Transverse colon (tissue), 4 donors: Measurements from ENCODE around the gene CINP. TPM values are rescaled to one million over a fixed set of nuclear protein-coding genes. Genes with fewer than 3 reads are reported as not detected.

Experiments
- DNase-seq: peaks from one replicate; pipeline ENCODE4 v3.0.0-alpha.2; 2019
- H3K27ac ChIP-seq, 4 donors: fragments of 200-600 bp; sonication (generic); 2 replicates each; pipeline ENCODE4 v1.5.1; 2016 to 2018; ENCODE audit warnings: inconsistent platforms in 4 of 4
- H3K27me3 ChIP-seq: fragments of 200-600 bp; sonication (generic); 2 replicates; pipeline ENCODE4 v1.5.1; 2017; ENCODE audit warnings: inconsistent platforms
- H3K36me3 ChIP-seq, 4 donors: fragments of 200-600 bp; sonication (generic); 2 replicates each; pipeline ENCODE4 v1.5.1; 2017 to 2019; ENCODE audit warnings: inconsistent platforms in 4 of 4
- H3K4me1 ChIP-seq, 4 donors: fragments of 200-600 bp; sonication (generic); 2 replicates each; pipeline ENCODE4 v1.5.1; 2017 to 2020; ENCODE audit warnings: inconsistent platforms in 4 of 4
- H3K4me3 ChIP-seq, 4 donors: fragments of 200-600 bp; sonication (generic); 1 replicate in 1 of 4; 2 replicates in 3 of 4; pipeline versions ENCODE4 v1.5.1 to v1.6.1; 2017 to 2019; ENCODE audit warnings: inconsistent platforms in 4 of 4
- H3K9me3 ChIP-seq, 2 donors: fragments of 200-600 bp; sonication (generic); 2 replicates each; pipeline ENCODE4 v1.5.1; 2017 to 2019; ENCODE audit warnings: inconsistent platforms in 2 of 2
- CTCF ChIP-seq, 5 experiments: fragments of 200-600 bp in 3 of 5; fragments of 450-650 bp in 2 of 5; sonication (generic) in 3 of 5; IDR thresholded peaks; 1 replicate in 2 of 5; 2 replicates in 3 of 5; pipeline ENCODE4 v1.5.1; 2016 to 2017; ENCODE audit warnings: antibody characterized with exemption in 5 of 5, inconsistent platforms in 3 of 5, mild to moderate bottlenecking in 2 of 5, moderate library complexity in 1 of 5
- EP300 ChIP-seq: sonication (generic); formaldehyde crosslinking; IDR thresholded peaks from one replicate; pipeline ENCODE4 v1.6.1; 2017; ENCODE audit warnings: antibody characterized with exemption, low read depth
- POLR2A ChIP-seq: fragments of 450-650 bp; IDR thresholded peaks from one replicate; pipeline ENCODE4 v1.6.1; 2016; ENCODE audit warnings: antibody characterized with exemption, mild to moderate bottlenecking, moderate library complexity
- POLR2AphosphoS5 ChIP-seq, 3 donors: sonication (generic); formaldehyde crosslinking; IDR thresholded peaks; one replicate each; pipeline ENCODE4 v1.6.1; 2016; ENCODE audit warnings: antibody characterized with exemption in 3 of 3
- WGBS, 2 donors: methylation state at CpG; one replicate each; pipeline ENCODE4 v1.1.5; 2018; ENCODE audit warnings: low coverage in 1 of 2; 5-methylcytosine and 5-hydroxymethylcytosine counted together
- in situ Hi-C, 4 donors: fragments of 200-750 bp; cut with MboI; loops; one replicate each; pipeline versions ENCODE4 v1.15.0 to v1.15.1; 2017; ENCODE audit warnings: low sequenced_read_pairs in 3 of 4, low pct_ligation_motif_present in 1 of 4, low pct_unique_long_range_greater_than_20kb in 1 of 4
- intact Hi-C: fragments of 100-400 bp; cut with DNase I; formaldehyde crosslinking; loops from one replicate; pipeline ENCODE4 v1.15.1; 2023; ENCODE audit warnings: low total_unique reads
- total RNA-seq, 4 donors: library from RNA; depleted of rRNA; stranded (reverse); fragments of >200 nt; gene quantifications; one replicate each; pipeline ENCODE4 v1.1.0, GENCODE V29; 2016

Gene CINP
- total RNA-seq, 4 donors from 2014 or later = 10.5 to 32.0 (median 19.0) TPM

- H3K4me1 ChIP-seq = no peaks in the 10 kb centered on the region
- no peak overlapping the region for H3K4me3 ChIP-seq
- in situ Hi-C loops (no loop called here), intact Hi-C loops (no loop called here)
- peaks cover 0 to 43% (median 10%) of the 10 kb centered on the region in 4 donors for H3K36me3 ChIP-seq
- 94 to 100% methylated on average over 1 to 9 of the region's 9 CpGs for WGBS, 2 donors
- TF ChIP-seq POLR2A = no peak
- no peak for TF ChIP-seq EP300
- TF ChIP-seq POLR2AphosphoS5 (IDR thresholded peaks at IDR 0.05) = no peak
- no peak for TF ChIP-seq CTCF (IDR thresholded peaks at IDR 0.05)
- H3K27me3 ChIP-seq = no peaks in the 10 kb centered on the region
- no peaks in the 10 kb centered on the region for H3K9me3 ChIP-seq
- DNase-seq = no peak
- H3K27ac ChIP-seq = no peak overlapping the region
Measured at GRCh38 chr14:102338724-102339123, 24.0 kb downstream of the CINP start.

DNA sequence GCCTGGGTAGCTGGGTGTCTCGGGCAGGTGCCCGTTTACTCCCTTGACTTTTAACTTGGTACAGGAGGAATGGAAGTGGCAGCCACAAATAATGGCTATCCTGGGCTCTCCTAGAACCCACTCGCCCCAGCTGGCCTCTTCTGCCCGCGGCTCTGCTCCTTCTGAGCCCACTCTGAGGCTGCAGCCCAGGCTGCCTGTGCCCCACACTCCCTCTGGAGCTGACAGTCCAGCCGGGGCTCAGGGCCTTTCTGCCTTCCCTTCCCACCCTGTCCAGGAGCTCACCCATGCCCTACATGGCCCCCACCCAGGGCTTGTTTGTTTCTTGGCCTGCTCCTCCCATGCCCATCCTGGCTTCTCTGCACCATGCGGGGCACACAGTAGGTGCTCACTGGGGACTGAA is 27.5 kb downstream of the CINP start:
- no peak overlapping the region for H3K27ac ChIP-seq
- H3K27me3 ChIP-seq = no peaks in the 10 kb centered on the region
- 80 to 95% methylated on average over 1 to 7 of the region's 7 CpGs for WGBS, 2 donors
- no peaks in the 10 kb centered on the region for H3K9me3 ChIP-seq
- no peak overlapping the region for H3K4me3 ChIP-seq
- no peak for TF ChIP-seq EP300
- no peak for TF ChIP-seq POLR2AphosphoS5 (IDR thresholded peaks at IDR 0.05)
- TF ChIP-seq POLR2A = no peak
- TF ChIP-seq CTCF (IDR thresholded peaks at IDR 0.05) = no peak
- no peak for DNase-seq
- H3K4me1 ChIP-seq = no peaks in the 10 kb centered on the region
- in situ Hi-C loops (no loop called here), intact Hi-C loops (no loop called here)
- peaks cover 0 to 32% (median 6%) of the 10 kb centered on the region in 4 donors for H3K36me3 ChIP-seq

- H3K9me3 ChIP-seq = no peaks in the 10 kb centered on the region
- H3K36me3 ChIP-seq = peaks cover 0 to 27% (median 4%) of the 10 kb centered on the region in 4 donors
- no peak overlapping the region for H3K27ac ChIP-seq
- H3K4me3 ChIP-seq = no peak overlapping the region
- intact Hi-C loops (no loop called here), in situ Hi-C loops (no loop called here)
- TF ChIP-seq CTCF (IDR thresholded peaks at IDR 0.05) (no peak), EP300 (no peak), POLR2AphosphoS5 (IDR thresholded peaks at IDR 0.05) (no peak), POLR2A (no peak)
- no peak for DNase-seq
- H3K4me1 ChIP-seq = no peaks in the 10 kb centered on the region
- 96 to 97% methylated on average over 6 to 13 of the region's 13 CpGs for WGBS, 2 donors
- no peaks in the 10 kb centered on the region for H3K27me3 ChIP-seq
Measured at GRCh38 chr14:102333795-102334705, 28.6 kb downstream of the CINP start.

DNA sequence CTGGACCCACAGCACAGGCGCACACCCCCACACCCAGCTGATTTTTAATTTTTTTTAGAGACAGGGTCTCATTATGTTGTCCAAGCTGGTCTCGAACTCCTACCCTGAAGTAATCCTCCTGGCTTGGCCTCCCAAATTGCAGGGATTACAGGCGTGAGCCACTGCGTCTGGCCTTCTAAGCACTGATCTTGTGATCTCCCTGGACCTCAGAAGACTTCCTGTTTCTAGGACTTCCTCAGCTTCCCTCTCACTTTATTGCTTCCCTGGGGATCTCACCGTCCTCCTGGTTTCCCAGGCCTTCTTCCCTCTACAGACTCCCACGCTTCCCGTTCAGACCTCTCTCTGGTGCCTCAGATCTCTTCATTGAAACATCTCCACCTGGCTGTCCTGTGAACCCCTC is 29.3 kb downstream of the CINP start:
- DNase-seq = no peak
- Histone ChIP-seq H3K27me3 (no peaks in the 10 kb centered on the region), H3K4me1 (no peaks in the 10 kb centered on the region), H3K36me3 (peaks cover 0 to 24% (median 2%) of the 10 kb centered on the region in 4 donors), H3K9me3 (no peaks in the 10 kb centered on the region), H3K27ac (no peak overlapping the region), H3K4me3 (no peak overlapping the region)
- in situ Hi-C loops = no loop called here
- TF ChIP-seq EP300 (no peak), POLR2A (no peak), CTCF (IDR thresholded peaks at IDR 0.05) (no peak)
- WGBS, 2 donors = 76 to 86% methylated on average over 7 of the region's 7 CpGs
- intact Hi-C loops = no loop called here
